T-helper 9 cell (primary cell): ENCODE results near the gene LRCH4.

Source experiments
- DNase-seq: peaks from one replicate; pipeline ENCODE4 v3.0.0-alpha.2; 2020

LRCH4 gene

DNA sequence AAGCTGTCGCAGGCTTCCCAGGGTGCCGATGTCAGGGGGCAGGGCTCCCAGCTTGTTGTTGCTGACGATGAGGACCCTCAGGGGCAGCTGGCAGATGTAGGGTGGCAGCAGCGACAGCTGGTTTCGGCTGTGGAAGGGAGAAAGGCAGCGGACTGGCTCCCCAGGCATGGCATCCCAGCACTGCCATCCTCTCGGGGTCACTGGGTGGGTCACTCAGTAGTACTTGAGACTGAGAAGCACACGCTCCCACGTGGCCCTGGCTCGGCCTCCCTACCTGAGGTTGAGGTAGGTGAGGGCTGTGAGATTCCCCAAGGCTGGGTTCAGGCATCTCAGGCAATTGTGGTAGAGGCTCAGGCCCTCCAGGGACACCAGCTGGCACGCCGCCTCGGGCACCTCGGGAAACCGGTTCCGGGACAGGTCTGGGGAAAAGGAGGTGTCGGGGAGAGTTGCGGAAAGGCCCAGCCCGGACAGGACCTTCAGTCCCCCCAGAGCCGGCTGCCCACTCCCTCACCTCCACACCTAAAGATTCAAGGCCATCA lies 3.8 kb downstream of the LRCH4 start:
- DNase-seq: no peak

DNA sequence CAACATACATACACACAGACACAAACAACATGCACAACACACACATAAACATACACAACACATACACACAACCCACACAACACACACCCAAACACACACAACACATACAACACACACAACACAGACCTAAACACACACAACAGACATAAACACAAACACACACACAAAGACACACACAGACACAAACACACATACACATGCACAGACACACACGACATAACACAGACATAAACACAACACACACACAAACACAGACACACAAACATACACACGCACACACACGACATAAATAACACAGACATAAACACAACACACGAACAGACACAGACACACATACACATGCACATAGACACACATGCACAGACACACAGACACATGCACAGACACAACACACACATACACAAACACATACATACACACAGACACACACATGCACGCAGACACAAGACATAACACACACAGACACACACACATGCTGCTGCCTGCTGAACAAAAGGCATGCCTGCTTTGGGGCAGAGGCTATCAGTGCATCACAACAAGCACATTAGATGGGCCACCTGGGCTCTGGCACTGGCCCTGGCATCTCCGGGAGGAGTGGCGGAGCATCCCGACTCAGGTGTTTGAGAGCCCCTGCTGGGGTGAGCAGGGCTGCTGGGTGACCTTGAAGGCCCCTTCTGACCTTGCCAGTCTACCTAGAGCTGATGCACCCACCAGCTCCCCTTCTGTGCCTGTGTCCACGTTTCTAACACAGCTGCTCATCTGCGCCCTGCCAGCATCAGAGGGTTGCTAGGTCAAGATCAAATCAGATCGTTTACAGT lies 5.3 kb downstream of the LRCH4 start:
- DNase-seq: no peak

DNA sequence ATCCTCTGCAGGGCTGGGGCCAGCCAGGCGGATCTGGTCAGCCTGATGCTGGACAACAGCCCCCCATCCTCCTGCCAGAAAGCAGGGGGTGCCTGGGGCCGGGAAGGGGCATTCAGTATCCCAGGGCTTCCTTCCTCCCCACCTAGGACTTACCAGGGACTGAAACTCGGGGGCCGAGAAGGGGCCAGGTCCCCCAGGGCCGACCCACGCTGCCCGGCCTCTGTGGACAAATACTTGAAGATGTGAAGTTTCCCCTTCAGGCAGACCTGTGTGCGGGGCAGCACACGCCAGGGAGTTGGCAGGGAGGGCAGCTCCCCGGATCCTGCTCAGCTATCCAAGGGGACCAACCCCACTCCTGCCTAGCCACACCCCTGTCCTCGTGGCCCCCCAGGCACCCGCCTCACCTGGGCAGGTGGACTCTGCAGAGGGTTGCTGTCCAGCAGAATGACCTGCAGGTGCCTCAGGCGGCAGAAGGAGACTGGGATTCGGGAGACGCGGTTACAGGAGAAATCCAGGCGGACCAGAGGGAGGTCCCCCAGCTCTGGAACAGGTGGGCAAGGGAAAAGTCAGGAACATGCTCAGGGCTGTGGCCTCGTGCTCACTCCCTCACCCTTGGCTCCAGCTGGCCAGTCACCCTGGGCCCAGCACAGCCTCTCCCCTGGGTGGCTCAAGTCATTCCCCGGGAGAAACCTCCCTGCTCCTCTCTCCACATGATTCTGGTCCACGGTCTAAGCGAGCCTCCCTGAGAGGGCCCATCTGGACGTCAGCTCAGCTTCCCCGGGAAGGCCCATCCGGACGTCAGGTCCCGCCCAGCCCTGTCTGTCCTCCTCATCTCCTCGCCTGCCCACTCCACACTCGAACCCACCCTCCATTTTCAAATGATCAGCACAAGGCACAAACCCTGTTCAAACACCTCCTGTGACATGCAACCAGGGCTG lies 7.4 kb downstream of the LRCH4 start:
- no peak for DNase-seq

DNA sequence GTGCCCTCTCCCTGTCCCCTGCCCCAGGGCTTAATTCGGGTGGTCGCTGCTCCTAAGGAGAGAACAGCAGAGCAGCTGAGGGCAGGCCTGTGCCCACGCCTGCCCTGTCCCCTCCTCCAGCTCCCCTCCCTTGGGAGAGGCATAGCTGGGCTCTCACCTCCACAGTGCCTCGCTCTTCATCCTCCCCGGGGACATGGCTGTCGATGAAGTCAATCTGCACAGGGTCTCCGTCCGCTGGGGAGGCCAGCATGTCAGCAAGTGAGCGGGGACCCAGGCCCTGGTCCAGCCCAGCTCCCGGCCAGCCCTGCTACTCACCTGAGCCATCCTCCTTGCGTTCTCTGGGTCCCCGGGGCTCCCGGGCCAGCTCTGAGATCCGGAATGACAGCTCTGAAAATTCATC lies 8.4 kb downstream of the LRCH4 start:
- no peak for DNase-seq

DNA sequence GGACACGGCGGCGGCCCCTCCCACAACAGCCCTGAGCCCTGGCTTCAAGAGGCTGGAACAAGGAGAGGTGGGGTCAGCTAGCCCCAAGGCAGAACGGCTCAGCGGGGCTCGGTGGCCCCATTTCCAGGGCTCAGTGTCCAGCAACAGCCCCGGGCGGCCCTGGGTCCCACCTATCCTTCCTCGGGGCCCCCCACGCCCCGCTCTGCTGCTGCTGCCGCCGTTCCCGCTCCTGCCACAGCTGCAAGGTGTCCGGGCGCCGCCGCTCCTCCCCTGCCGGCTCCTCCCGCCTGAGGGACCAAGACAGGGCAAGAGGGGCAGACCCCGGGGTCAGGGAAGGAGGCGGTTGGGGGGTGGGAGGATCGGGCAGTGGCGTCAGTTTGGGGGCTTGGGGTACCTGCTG lies 8.8 kb downstream of the LRCH4 start:
- DNase-seq: no peak

DNA sequence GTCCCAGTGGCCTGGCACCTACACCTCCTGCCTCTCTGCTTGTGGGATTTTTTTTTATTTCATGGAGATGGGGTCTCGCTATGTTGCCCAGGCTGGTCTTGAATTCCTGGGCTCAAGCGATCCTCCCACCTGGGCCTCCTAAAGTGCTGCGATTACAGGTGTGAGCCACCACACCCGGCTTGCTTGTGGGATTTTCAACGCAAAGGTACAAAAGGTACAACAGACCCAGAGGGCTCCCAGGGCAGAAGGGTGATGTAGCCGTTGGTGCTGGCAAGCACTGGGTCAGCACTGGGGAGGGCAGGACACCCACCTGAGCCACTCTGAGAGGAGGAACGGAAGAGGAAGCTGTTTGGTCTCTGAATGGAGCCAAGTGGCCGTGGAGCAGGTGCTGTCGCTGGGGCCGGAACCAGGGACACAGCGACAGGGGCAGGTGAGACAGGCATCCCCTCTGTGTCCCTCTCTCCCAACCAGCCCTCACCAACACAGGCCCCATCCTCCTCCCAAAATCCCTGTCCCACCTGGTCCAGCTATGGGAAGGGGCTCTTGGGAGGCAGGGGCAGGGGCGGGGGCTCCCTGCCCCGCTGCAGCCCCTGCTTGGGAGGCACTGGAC lies 9.4 kb downstream of the LRCH4 start:
- no peak for DNase-seq

DNA sequence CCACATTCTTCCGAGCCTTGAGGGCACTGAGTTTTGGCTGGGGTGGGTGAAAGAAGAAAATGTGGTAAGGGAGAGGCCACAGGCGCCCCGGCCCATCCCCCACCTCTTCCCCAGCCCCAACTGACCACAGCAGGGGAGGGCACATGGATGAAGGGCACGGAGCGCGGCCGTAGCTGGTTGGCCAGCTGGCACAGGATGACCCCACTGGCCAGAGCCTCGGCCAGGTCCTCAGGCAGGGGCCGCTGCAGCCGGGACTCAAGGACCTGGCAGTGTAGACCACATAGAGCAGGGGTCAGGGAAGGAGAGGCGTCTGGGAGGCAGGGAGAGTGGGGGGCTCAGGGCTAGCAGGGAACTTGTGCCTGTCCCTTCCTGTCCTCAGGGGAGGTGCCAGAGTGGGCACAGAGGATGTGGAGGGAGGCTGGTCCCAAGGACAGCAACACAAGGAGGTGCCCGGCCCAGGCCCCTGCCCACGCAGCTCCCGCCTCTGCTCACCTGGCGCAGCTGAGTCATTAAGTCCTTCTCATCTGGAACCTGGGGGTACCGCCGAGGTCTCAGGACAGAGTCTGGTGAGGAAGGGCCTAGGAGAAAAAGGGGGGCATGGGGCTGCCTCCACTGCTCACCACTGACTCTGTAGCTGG lies 10.1 kb downstream of the LRCH4 start:
- DNase-seq: no peak

DNA sequence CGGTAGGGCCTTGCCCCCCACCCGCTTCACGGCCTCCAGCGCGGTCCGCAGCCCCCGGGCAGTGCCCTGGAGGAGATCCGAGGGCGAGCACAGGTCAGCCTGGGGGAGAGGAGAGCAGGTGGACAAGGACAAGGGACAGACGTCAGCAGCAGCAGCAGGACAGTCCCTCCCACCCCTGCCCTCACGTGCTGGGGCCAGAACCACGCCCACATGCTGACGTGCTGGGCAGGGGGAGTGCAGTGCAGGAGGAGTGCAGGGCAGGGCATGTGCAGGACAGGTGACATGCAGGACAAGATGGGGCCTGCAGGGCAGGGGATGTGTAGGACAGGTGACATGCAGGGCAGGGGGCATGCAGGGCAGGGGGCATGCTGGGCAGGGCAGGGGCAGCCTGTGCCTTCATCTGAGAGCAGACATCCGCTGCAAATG lies 10.7 kb downstream of the LRCH4 start:
- no peak for DNase-seq

DNA sequence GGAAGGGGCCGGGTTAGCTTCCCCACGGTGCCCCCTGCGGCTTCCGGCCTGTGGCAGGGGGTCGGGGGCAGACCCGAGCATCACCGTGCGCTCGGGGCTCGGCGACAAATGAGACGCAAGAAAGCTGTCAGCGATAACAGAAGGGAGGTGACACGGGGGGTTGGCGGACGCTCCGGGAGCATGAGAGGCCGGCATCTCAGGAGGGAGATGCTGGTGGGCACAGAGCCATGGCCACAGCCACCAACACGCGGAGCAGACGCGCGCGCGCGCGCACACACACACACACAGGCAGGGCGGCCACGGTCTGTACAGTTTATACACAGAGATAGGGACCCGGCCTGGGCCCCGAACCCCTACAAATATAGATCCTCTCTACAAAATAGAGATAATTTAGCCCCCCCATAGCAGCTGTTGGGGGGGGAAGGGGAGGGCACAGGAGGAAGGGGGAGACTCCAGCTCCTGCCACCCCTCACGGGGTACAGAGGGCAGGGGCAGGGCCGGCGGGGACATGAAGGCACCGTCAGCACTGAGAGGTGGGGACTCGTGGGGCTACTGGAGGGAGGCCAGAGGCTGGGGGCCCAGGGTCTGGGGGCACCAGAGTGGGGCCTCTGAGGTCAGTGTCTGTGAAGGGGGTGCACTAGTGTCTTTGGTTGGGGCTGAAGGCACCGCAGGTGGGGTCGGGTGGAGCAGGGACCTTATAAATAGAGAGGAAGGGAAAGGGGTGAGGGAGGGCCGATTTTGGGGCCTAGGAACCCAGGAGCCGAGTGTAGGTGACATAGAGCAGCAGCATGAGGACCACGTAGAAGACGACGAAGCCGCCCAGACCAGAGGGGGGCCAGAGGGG lies 11.3 kb downstream of the LRCH4 start:
- DNase-seq: no peak

DNA sequence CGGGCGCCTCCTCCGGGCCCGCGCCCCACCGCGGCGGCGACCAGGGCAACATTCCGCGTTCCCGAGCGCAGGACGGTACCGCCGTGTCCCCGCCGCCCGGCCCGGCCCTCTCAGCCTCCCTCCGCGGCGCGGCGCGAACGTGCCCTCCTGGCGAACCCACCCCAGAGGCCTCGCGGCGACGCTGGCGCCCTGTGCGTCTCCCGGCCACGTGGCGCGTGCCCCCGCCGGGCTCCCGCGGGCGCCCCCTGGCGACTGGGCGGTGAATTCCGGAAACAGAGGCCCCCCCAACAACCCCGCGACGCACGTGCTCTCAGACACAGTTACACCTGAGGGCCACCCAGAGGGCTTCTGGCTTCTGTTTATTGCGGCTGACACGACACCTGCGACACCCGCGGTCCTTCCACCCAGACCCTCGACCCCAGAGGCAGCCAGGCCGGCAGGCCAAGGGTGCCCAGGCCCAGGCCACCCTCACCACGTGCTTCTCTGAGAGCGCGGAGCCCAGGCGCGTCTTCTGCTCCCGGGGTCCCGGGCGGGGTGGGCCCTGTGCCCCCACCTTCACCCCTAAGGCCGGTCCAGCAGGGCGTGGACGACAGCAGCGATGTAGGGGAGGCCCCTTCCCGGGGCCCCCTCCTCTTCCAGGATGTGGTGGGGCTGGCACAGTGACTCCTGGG lies 12.1 kb downstream of the LRCH4 start, which contains the start of gene SAP25:
Gene SAP25, minus strand, starts transcription at position 210 of the 671 bp plus-strand sequence. Its CDS starts 158 bp downstream, at position 52.
- no peak for DNase-seq

DNA sequence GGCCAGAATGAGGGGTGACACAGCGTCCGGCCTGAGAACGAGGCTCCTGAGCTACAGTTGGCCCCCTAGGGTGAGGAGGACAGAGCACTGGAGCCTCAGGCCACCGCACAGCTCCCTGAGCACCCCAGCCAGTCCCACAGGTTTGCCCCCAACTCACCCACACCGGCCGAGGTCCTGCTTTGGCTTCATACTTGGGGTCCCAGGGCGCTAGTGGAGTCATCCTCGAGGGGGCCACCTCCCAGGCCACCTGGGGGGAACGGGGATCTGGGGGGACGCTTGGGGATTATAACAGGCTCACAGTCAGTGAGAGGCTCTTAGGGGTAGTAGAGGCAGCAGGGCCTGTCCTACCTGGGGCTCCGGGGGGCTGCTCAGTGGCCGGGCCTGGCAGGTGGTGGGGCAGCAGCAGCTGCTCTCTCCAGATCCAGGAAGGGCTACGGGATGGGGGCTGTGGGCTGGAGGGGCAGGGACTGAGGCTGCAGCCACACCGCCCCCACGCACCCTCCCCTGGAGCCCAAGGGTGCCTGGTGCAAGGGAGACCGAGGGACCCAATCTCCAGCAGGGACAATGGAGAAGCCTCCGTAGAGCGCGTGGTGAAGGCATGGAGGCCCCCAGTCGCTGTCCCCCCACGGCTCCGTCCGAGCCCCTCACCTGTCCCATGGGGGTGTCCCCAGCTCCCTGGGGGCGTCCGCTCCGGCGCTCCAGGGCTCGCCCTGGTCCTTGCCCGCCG lies 12.8 kb downstream of the LRCH4 start:
- no peak for DNase-seq

DNA sequence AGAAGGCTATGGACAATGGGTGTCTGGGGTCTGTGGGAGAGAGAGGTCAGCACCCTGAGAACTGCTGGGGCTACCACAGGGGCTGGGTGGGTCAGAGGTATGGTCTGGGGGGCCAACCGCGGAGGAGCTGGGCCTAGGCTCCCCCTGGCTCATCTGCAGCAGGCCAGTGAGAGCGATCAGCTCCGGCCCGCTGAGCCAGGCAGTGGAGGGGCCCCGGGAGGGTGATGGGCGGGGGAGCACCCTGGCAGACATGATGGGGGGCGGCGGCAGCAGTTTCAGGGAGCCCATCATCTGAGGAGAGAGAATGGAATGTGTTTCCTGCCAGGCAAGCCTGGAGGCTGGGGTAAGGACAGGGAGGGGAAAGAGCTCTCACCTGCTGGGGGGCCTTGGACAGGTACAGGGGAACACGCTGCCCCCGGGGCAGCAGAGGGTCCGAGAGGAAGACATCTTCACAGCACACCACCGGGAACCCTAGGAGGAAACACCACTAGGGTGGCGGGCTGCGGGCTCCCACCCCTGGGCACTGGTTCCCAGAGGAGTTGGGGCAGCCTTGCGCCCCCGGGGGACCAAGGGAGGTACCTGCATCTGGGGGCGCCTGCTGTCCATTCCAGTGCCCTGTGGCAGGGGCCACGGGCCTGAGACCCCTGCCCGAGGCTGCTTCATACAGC lies 13.5 kb downstream of the LRCH4 start:
- DNase-seq: no peak

DNA sequence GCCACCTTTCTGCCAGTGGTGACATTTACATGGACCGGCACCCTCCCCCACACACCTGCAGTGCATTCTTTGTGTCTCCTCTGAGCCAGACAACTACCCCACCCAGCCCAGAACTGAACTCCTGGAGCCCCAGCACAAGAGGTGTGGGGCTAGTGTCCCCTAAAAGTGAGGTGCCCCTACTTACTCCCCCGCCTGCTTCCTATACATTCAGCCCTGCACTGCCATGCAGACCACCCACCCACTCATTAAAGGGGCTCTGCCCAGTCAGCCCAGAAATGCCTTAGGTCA lies 14.2 kb downstream of the LRCH4 start:
- no peak for DNase-seq

DNA sequence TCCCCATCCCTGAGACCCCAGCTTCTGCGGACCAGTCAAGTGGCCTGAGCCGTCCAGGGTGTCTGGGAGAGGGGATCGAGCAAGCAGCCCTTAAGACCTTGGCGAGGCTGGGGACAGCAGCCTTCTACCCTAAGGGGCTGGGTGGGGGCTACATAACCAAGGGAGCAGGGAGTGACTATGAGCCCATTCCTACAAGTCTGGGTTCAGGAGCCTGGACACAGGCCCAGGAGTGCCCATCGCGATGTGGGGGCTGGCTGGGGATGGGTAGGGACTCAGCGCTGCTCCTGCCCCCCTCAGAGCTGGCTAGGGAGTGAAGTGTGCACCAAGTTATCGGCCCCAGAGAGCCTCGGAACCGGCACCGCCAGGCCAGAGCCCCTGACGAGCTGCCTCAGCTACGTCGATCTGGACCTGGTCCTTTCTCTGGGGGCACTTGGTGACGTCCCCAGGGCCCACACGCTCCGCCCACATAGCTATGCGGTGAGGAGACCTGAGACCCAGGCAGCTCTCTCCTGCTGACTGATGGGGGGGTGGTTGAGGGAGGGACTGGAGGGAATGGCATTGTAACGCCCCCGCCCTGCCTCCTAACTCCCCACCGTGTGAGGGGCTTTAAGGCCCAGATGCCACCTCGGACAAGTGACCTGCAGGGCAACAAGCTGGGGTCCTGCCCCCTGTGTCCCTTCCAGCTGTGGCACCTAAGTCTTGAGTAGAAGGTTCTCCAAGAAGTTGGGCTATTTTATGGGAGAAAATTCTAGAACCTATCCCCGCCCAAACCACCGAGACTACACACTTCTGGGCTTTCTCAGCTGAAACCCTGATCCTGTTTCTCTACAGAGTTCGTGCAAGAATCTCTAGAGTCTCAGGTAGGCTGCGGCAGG lies 14.7 kb downstream of the LRCH4 start:
- no peak for DNase-seq

DNA sequence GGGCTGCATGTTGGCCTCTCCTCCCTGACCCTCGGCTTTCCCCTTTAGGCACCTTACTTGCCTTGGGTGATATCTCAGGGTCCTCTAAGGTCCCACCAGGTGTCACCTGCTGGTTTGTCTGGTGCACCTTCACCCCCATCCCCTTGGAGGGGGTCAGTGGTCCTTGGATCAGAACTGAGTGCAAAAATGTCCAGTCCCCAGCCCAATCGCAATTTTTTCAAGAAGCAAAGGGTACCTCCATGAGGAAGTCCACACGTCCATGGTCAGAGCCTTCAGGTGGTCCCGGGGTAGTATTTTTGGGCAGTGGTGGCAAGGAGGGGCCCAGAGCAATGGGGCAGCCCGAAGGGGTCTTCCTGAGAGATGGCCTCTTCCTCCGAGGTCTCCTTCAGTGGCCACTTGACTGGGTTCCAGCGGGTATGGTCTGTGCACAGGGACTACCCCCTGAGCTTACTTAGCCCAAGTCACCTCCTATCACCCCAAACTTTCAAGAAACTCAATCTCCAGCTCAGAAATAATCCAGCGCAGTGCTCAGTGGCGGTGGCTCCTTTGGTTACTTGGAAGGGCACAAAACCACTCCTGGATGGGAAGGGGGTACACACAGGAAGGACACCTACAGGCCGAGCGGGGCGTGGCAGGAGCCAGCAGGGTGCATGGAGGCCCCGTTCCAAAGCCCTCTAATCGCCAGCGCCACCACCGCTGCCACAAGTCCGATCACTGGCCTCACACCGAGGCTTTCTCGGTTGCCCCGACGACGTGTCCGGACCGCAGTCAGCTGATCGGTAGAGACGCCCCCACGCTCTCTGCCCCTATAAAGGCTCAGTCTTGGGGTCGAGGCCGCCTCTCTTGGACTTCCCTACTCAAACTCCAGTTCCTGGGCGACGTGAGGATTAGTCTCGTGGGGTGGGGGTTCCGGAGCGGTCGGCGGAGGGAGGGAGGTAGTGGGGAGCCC lies 16.8 kb downstream of the LRCH4 start:
- DNase-seq: peak; percentile 34

DNA sequence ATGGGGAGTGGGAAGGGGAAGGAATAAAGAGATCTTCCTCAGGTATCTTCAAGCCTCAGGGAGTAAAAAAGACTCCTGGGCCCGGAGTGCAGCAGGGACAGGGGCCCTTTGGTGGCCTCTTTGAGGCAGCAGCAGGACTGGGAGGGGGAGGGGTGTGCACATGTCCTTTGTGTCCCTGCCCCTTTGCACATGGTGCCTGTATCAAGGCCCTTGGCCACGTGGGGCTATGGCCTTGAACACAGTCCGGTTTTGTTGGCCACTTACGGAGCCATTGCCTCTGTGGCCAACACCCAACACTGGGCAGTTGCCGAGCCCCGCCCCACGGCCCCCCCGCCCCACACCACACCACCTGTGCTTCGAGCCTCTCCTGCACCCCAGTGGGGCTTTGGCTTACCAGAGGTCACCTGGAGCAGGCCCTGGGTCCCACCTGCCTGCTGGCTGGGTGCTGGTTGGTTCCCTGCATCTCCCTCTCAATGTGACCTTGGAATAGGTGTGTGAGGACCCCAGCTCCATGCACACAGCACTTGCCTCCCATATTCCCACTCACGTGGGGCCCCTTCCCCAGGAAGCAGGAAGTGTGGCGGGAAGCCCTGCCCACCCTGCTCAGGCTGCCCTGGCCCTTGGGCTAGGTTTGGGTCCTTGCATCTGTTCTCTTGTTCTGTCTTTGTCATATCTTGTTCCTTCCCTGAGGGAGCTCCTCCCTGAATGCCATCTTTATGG lies 17.6 kb downstream of the LRCH4 start:
- DNase-seq: no peak

DNA sequence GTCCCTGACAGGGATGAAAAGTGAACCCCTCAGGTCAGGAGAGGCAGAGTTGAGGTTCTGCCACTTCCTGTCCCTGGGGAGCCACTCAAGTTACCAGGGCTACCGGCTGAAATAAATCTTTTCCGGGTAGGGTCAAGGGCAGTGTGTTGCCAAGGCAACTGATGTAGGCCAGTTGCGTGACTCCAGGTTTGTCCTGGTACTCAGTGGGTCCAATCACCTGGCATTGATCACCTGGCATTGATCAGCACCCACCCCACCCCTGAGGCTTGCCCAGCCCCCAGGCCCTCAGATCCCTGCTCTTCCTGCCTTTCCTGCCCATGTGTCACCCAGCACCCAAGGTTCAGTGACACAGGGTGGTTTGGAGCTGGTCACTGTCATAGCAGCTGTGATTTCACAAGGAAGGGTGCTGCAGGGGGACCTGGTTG lies 18.2 kb downstream of the LRCH4 start:
- no peak for DNase-seq
